Central memory CD8-positive, alpha-beta T cell (primary cell): ENCODE data around the gene HPSE2.
A peak's percentile ranks its signal among the peaks of the same experiment; 100 is the strongest.
"Not testable (repeated sequence)": the region's sequence is repeated elsewhere in the genome, so short reads cannot be mapped to it uniquely, and the experiment has no call there.

ENCODE experiments used
- ATAC-seq: fragments of 150-1000 bp; cut with Tn5 transposase; replicated peaks from 2 replicates; pipeline ENCODE4 v1.10.0; 2022; ENCODE audit warnings: mild to moderate bottlenecking, moderate FRiP score, moderate number of reproducible peaks; ENCODE audit not compliant: poor library complexity, severe bottlenecking; ENCODE audit errors: extremely low read depth
- DNase-seq, 2 donors: peaks; one replicate each; pipeline ENCODE4 v3.0.0; 2021; ENCODE audit warnings: low spot score in 2 of 2
- H3K27ac Mint-ChIP-seq: one replicate; pipeline ENCODE4 v1.8.0; 2022; ENCODE audit warnings: low read depth, mild to moderate bottlenecking, moderate library complexity, mixed read lengths
- H3K27me3 Mint-ChIP-seq: one replicate; pipeline ENCODE4 v1.8.0; 2022; ENCODE audit warnings: mixed read lengths
- H3K36me3 Mint-ChIP-seq: one replicate; pipeline ENCODE4 v1.8.0; 2022; ENCODE audit warnings: mild to moderate bottlenecking, moderate library complexity, mixed read lengths; ENCODE audit not compliant: insufficient read depth
- H3K4me1 Mint-ChIP-seq: one replicate; pipeline ENCODE4 v1.8.0; 2022; ENCODE audit warnings: mixed read lengths
- H3K4me3 Mint-ChIP-seq: one replicate; pipeline ENCODE4 v1.8.0; 2022; ENCODE audit warnings: mild to moderate bottlenecking, moderate library complexity, mixed read lengths
- H3K9me3 Mint-ChIP-seq: one replicate; pipeline ENCODE4 v1.8.0; 2022; ENCODE audit warnings: mixed read lengths

Gene HPSE2

GRCh38 chr10:99235658-99236626, at the start of gene HPSE2:
TSS of gene HPSE2 (minus strand) at chr10:99235852.
- Mint-ChIP-seq H3K9me3 (no peaks in the 10 kb centered on the region), H3K27ac (no peak within 1 kb of the TSS), H3K4me1 (no peaks in the 10 kb centered on the region), H3K4me3 (peak within 1 kb of the TSS; percentile 22), H3K36me3 (peaks cover 3% of the 10 kb centered on the region), H3K27me3 (peaks cover 86% of the 10 kb centered on the region)
- ATAC-seq (no peak), DNase-seq (no peak)

GRCh38 chr10:99280472-99280871, 44.8 kb upstream of the HPSE2 start:
- H3K27ac Mint-ChIP-seq = no peak overlapping the region
- H3K36me3 Mint-ChIP-seq = no peaks in the 10 kb centered on the region
- H3K9me3 Mint-ChIP-seq = peaks cover 4% of the 10 kb centered on the region
- no peaks in the 10 kb centered on the region for H3K4me1 Mint-ChIP-seq
- peaks cover 43% of the 10 kb centered on the region for H3K27me3 Mint-ChIP-seq
- no peak for DNase-seq
- H3K4me3 Mint-ChIP-seq = no peak overlapping the region
- no peak for ATAC-seq

- H3K4me3 Mint-ChIP-seq = no peak overlapping the region
- DNase-seq (no peak), ATAC-seq (no peak)
- H3K4me1 Mint-ChIP-seq = no peaks in the 10 kb centered on the region
- H3K9me3 Mint-ChIP-seq = peaks cover 4% of the 10 kb centered on the region
- no peaks in the 10 kb centered on the region for H3K36me3 Mint-ChIP-seq
- peaks cover 36% of the 10 kb centered on the region for H3K27me3 Mint-ChIP-seq
- H3K27ac Mint-ChIP-seq = no peak overlapping the region
Observed at GRCh38 chr10:99279626-99280111, 44.0 kb upstream of the HPSE2 start.

GRCh38 chr10:99276848-99277486, 41.3 kb upstream of the HPSE2 start:
- no peaks in the 10 kb centered on the region for H3K9me3 Mint-ChIP-seq

GRCh38 chr10:99266383-99266782, 30.7 kb upstream of the HPSE2 start:
- H3K9me3 Mint-ChIP-seq = no peaks in the 10 kb centered on the region
- H3K27me3 Mint-ChIP-seq = peaks cover 21% of the 10 kb centered on the region
- no peak for DNase-seq

More at GRCh38 chr10:99276848-99277486, 41.3 kb upstream of the HPSE2 start:
- DNase-seq (no peak), ATAC-seq (no peak)
- Mint-ChIP-seq H3K27me3 (peaks cover 38% of the 10 kb centered on the region), H3K4me3 (no peak overlapping the region), H3K4me1 (no peaks in the 10 kb centered on the region), H3K27ac (no peak overlapping the region), H3K36me3 (no peaks in the 10 kb centered on the region)

GRCh38 chr10:99248824-99249223, 13.2 kb upstream of the HPSE2 start:
- Mint-ChIP-seq H3K4me3 (no peak overlapping the region), H3K36me3 (no peaks in the 10 kb centered on the region), H3K4me1 (no peaks in the 10 kb centered on the region), H3K27me3 (peaks cover 40% of the 10 kb centered on the region), H3K9me3 (peaks cover 5% of the 10 kb centered on the region), H3K27ac (no peak overlapping the region)
- no peak for ATAC-seq
- DNase-seq = no peak

More at GRCh38 chr10:99266383-99266782, 30.7 kb upstream of the HPSE2 start:
- Mint-ChIP-seq H3K4me1 (no peaks in the 10 kb centered on the region), H3K27ac (no peak overlapping the region), H3K4me3 (no peak overlapping the region), H3K36me3 (no peaks in the 10 kb centered on the region)
- no peak for ATAC-seq

- H3K9me3 Mint-ChIP-seq, H3K27ac Mint-ChIP-seq, DNase-seq, H3K4me3 Mint-ChIP-seq, H3K36me3 Mint-ChIP-seq, H3K4me1 Mint-ChIP-seq, ATAC-seq: not testable (repeated sequence)
- H3K27me3 Mint-ChIP-seq = peaks cover 40% of the 10 kb centered on the region
Observed at GRCh38 chr10:99247893-99248292, 12.2 kb upstream of the HPSE2 start.

DNA sequence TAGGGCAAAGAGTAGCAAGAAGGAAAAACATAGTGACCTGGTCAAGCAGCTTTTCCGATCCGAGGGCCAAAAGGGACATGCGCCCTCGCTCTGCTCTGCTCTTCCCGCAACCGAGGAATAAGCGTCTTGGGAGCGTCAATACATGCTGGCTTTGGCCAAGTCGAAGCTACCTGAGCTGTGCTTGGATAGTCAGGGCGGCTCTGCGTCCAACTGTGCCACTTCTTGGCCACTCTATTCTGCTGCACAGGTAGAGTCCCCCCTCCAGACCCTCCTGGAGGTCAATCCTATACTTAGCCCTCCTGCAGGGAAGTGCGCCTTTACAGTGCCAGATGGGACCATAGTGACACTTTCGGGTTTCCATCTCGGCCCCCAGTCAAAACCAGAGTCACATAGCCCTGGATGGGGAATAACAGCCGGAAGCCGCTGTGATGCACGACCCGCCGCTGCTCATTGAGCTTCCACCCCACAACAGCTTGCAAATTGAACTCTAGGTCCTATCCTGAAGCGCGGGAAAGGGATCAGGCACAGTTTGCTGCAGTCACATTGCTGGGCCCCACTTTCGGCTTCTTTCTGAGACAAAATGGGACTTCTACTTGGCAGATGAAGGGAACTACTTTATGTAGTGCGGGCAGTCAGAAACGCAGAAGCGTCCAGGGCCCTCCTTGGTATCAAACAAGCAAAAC, 1.1 kb upstream of the HPSE2 start:
- no peak overlapping the region for H3K27ac Mint-ChIP-seq
- ATAC-seq = no peak
- H3K4me3 Mint-ChIP-seq = no peak overlapping the region
- H3K27me3 Mint-ChIP-seq = peaks cover 86% of the 10 kb centered on the region
- no peak for DNase-seq
- no peaks in the 10 kb centered on the region for H3K9me3 Mint-ChIP-seq
- H3K4me1 Mint-ChIP-seq = no peaks in the 10 kb centered on the region
- peaks cover 3% of the 10 kb centered on the region for H3K36me3 Mint-ChIP-seq

DNA sequence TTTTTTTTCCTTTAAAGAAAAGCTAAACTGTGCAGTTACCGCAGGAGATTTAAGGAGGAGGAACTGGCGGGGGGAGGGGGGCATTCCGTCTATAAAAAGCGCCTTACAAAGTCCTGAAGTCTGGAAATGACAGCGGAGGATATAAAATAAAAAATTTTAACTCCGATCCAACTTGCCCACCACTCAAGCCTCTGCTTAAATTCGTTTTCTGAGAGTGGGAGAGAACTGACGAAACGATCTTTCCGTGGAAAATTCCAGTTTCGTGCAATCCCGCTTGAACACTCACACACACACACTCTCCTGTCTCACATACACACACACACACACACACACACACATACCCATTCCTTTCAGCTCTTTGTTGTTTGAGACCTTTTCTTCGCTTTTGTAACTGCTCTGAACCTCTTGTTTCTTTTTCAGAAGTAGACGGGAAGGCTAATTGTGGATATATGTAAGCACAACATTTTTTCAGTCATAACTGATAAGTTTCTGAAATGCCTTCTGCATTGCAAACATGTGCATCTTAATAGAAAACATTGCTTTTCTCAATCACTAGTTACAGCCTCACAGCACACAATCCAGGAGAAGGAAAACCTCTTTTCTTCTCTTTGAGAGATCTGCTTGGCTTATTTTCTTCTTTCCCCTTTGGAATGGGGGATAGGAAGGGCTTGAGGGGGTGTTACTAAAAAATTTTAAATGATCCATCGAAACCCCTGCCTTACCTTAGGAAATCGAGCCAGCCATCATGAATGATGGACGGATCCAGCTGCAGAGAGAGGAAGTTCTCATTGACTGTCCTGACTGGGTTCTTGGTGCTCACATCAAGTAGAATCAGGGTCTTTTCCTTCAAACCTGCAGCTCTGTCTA, 628 bp downstream of the HPSE2 start:
- Mint-ChIP-seq H3K4me1 (no peaks in the 10 kb centered on the region), H3K4me3 (peak overlapping the region; percentile 22), H3K27me3 (peaks cover 82% of the 10 kb centered on the region)

DNA sequence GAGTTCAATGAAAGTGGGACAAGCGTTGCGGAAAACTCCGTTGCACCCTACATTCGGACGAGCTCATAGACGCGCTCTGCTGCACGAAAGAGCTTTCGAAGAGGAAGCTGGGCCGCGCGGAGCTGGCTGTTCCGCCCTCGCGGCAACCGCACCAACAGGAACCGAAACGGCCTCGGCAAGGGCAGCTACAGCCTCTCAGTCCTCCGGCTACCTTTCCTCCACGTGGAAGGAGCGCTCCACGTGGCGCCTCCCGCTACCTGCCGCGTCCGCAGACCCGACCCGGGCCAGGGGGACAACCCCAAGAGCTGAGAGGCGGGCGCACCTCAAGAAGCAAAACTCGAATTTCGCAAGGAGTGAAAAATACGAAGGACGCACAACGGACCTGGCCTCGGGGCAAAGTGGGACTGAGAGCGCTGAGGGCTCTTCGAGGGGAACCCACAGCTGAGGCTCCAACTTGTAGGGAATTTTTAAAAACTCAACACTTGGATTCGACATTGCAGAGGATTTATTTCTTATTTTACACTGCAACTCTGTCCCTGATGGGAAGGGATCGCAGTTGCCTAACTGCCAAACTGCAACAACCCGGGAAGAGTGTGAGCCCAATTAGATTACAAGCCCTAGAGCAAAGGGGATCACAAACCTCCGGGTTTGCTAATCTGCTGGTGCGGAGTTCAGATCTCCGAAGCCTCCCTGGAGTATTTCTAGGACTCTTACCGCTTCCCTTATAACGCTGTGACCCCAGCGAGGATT, 1.4 kb downstream of the HPSE2 start:
- ATAC-seq (peak; percentile 52), DNase-seq (no peak)
- H3K9me3 Mint-ChIP-seq = no peaks in the 10 kb centered on the region
- peak overlapping the region; percentile 70 for H3K4me3 Mint-ChIP-seq
- H3K4me1 Mint-ChIP-seq = no peaks in the 10 kb centered on the region
- peaks cover 3% of the 10 kb centered on the region for H3K36me3 Mint-ChIP-seq
- H3K27me3 Mint-ChIP-seq = peaks cover 90% of the 10 kb centered on the region
- H3K27ac Mint-ChIP-seq = no peak overlapping the region

More for the DNA sequence above, 628 bp downstream of the HPSE2 start:
- no peak overlapping the region for H3K27ac Mint-ChIP-seq
- DNase-seq (no peak), ATAC-seq (no peak)
- peaks cover 3% of the 10 kb centered on the region for H3K36me3 Mint-ChIP-seq
- H3K9me3 Mint-ChIP-seq = no peaks in the 10 kb centered on the region

DNA sequence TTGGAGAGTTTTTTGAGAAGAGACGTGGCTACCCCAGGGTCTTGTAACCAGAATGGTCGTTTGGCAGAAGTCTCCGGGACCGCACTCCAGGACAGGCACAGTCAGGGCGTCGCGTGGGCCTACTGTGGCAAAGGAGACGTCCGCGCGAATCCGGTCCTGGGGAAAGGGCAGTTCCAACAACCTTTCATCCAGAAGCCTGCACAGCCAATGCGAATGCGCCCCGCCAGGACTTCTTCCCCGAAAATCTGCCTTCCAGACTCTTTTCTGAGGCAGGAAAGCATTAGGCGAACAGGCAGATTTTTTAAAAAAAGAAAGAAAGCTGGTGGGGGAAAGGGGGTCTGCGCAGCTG, 2.0 kb downstream of the HPSE2 start:
- Mint-ChIP-seq H3K9me3 (no peaks in the 10 kb centered on the region), H3K36me3 (peaks cover 3% of the 10 kb centered on the region), H3K4me1 (no peaks in the 10 kb centered on the region), H3K27ac (no peak overlapping the region), H3K27me3 (peaks cover 90% of the 10 kb centered on the region), H3K4me3 (peak overlapping the region; percentile 70)
- ATAC-seq (no peak), DNase-seq (no peak)
